Esophagus (tissue), 2 donors: ENCODE measurements around the gene FER. TPM values are rescaled to one million over a fixed set of nuclear protein-coding genes. Genes with fewer than 3 reads are reported as not detected.

Experiments
- H3K27ac ChIP-seq, 2 donors: one replicate each; pipeline ENCODE4 v1.5.1; 2013; ENCODE audit warnings: low read depth in 2 of 2, mild to moderate bottlenecking in 2 of 2, inconsistent platforms in 1 of 2, low read length in 1 of 2, moderate library complexity in 1 of 2
- H3K27me3 ChIP-seq, 2 donors: one replicate each; pipeline ENCODE4 v1.6.1; 2013; ENCODE audit warnings: low read length in 2 of 2, control low read depth in 1 of 2, mild to moderate bottlenecking in 1 of 2; ENCODE audit not compliant: insufficient read depth in 2 of 2, control insufficient read depth in 1 of 2
- H3K36me3 ChIP-seq, 2 donors: one replicate each; pipeline ENCODE4 v1.6.1; 2013; ENCODE audit warnings: low read length in 1 of 2; ENCODE audit not compliant: control insufficient read depth in 2 of 2, insufficient read depth in 2 of 2
- H3K4me1 ChIP-seq, 2 donors: one replicate each; pipeline ENCODE4 v1.6.1; 2013; ENCODE audit warnings: low read length in 1 of 2; ENCODE audit not compliant: control insufficient read depth in 2 of 2, insufficient read depth in 2 of 2
- H3K4me3 ChIP-seq, 2 donors: one replicate each; pipeline ENCODE4 v1.5.1; 2013; ENCODE audit warnings: low read length in 2 of 2, mild to moderate bottlenecking in 2 of 2, low read depth in 1 of 2, moderate library complexity in 1 of 2
- H3K9me3 ChIP-seq, 2 donors: one replicate each; pipeline ENCODE4 v1.6.1; 2013; ENCODE audit warnings: mild to moderate bottlenecking in 2 of 2, low read depth in 1 of 2, low read length in 1 of 2, moderate library complexity in 1 of 2; ENCODE audit not compliant: control insufficient read depth in 2 of 2, insufficient read depth in 1 of 2
- WGBS, 2 donors: extraction: QIAGEN DNeasy Blood & Tissue Kit; methylation state at CpG; one replicate each; pipeline ENCODE4 v1.1.7; 2013; 5-methylcytosine and 5-hydroxymethylcytosine counted together
- polyA plus RNA-seq, 2 donors: library from polyadenylated mRNA; stranded (reverse); fragments of 200-250 nt; gene quantifications; one replicate each; pipeline ENCODE4 v1.2.3, GENCODE V29; 2013
- donor health status: healthy with polysubstance abuse.
- donor health status: Bipolar disorder and iron deficiency.

The FER gene
- polyA plus RNA-seq, 2 donors: 3.2 to 5.1 TPM

- H3K9me3 ChIP-seq: no peaks in the 10 kb centered on the region
- H3K4me3 ChIP-seq: no peak overlapping the region
- H3K27me3 ChIP-seq: no peaks in the 10 kb centered on the region
- H3K36me3 ChIP-seq: no peaks in the 10 kb centered on the region
- no peak overlapping the region for H3K27ac ChIP-seq
- no peaks in the 10 kb centered on the region for H3K4me1 ChIP-seq
Measured at GRCh38 chr5:109177782-109178181, 430.1 kb downstream of the FER start.

- Histone ChIP-seq H3K4me3 (no peak overlapping the region), H3K27me3 (no peaks in the 10 kb centered on the region), H3K36me3 (no peaks in the 10 kb centered on the region), H3K27ac (no peak overlapping the region), H3K9me3 (no peaks in the 10 kb centered on the region), H3K4me1 (no peaks in the 10 kb centered on the region)
- 94 to 96% methylated on average over 4 of the region's 4 CpGs for WGBS, 2 donors
Measured at GRCh38 chr5:109180668-109181067, 433.0 kb downstream of the FER start.

- no peak overlapping the region for H3K27ac ChIP-seq
- 70 to 80% methylated on average over 3 of the region's 3 CpGs for WGBS, 2 donors
- no peaks in the 10 kb centered on the region for H3K36me3 ChIP-seq
- H3K4me1 ChIP-seq: peaks cover 0 to 3% of the 10 kb centered on the region in 2 donors
- H3K9me3 ChIP-seq: no peaks in the 10 kb centered on the region
- H3K27me3 ChIP-seq: no peaks in the 10 kb centered on the region
- H3K4me3 ChIP-seq: no peak overlapping the region
Measured at GRCh38 chr5:109186759-109187158, 439.1 kb downstream of the FER start.

- no peak overlapping the region for H3K27ac ChIP-seq
- H3K27me3 ChIP-seq: no peaks in the 10 kb centered on the region
- 25 to 33% methylated on average over 2 of the region's 2 CpGs for WGBS, 2 donors
- H3K4me3 ChIP-seq: no peak overlapping the region
- no peaks in the 10 kb centered on the region for H3K9me3 ChIP-seq
- H3K4me1 ChIP-seq: peaks cover 0 to under 1% of the 10 kb centered on the region in 2 donors
- H3K36me3 ChIP-seq: no peaks in the 10 kb centered on the region
Measured at GRCh38 chr5:109191153-109191558, 443.5 kb downstream of the FER start.

GRCh38 chr5:109192027-109192426 lies 444.3 kb downstream of the FER start:
- Histone ChIP-seq H3K36me3 (no peaks in the 10 kb centered on the region), H3K27ac (no peak overlapping the region), H3K4me3 (no peak overlapping the region), H3K27me3 (no peaks in the 10 kb centered on the region), H3K4me1 (no peaks in the 10 kb centered on the region), H3K9me3 (no peaks in the 10 kb centered on the region)
- 94 to 96% methylated on average over 1 of the region's 1 CpG for WGBS, 2 donors

- Histone ChIP-seq H3K36me3 (no peaks in the 10 kb centered on the region), H3K27ac (no peak overlapping the region), H3K27me3 (no peaks in the 10 kb centered on the region), H3K4me3 (no peak overlapping the region), H3K9me3 (no peaks in the 10 kb centered on the region), H3K4me1 (no peaks in the 10 kb centered on the region)
- WGBS, 2 donors: 86 to 90% methylated on average over 6 of the region's 6 CpGs
Measured at GRCh38 chr5:109192555-109193281, 445.0 kb downstream of the FER start.

- Histone ChIP-seq H3K9me3 (no peaks in the 10 kb centered on the region), H3K36me3 (no peaks in the 10 kb centered on the region), H3K27ac (no peak overlapping the region), H3K4me1 (no peaks in the 10 kb centered on the region), H3K4me3 (no peak overlapping the region), H3K27me3 (no peaks in the 10 kb centered on the region)
- WGBS, 2 donors: 77 to 84% methylated on average over 2 of the region's 2 CpGs
Measured at GRCh38 chr5:109195667-109196066, 448.0 kb downstream of the FER start.

GRCh38 chr5:109196087-109196822 lies 448.6 kb downstream of the FER start:
- Histone ChIP-seq H3K36me3 (no peaks in the 10 kb centered on the region), H3K27ac (no peak overlapping the region), H3K4me3 (no peak overlapping the region), H3K9me3 (no peaks in the 10 kb centered on the region), H3K27me3 (no peaks in the 10 kb centered on the region), H3K4me1 (no peaks in the 10 kb centered on the region)
- WGBS, 2 donors: 63 to 72% methylated on average over 2 of the region's 2 CpGs

GRCh38 chr5:109196823-109197160 lies 449.1 kb downstream of the FER start:
- Histone ChIP-seq H3K36me3 (no peaks in the 10 kb centered on the region), H3K27me3 (no peaks in the 10 kb centered on the region), H3K27ac (no peak overlapping the region), H3K4me1 (no peaks in the 10 kb centered on the region), H3K4me3 (no peak overlapping the region), H3K9me3 (no peaks in the 10 kb centered on the region)
- 91 to 98% methylated on average over 2 of the region's 2 CpGs for WGBS, 2 donors

- H3K27ac ChIP-seq: no peak overlapping the region
- no peaks in the 10 kb centered on the region for H3K36me3 ChIP-seq
- no peaks in the 10 kb centered on the region for H3K4me1 ChIP-seq
- 79 to 85% methylated on average over 2 of the region's 2 CpGs for WGBS, 2 donors
- H3K4me3 ChIP-seq: no peak overlapping the region
- no peaks in the 10 kb centered on the region for H3K9me3 ChIP-seq
- H3K27me3 ChIP-seq: no peaks in the 10 kb centered on the region
Measured at GRCh38 chr5:109199289-109199688, 451.6 kb downstream of the FER start.
